Activated CD4-positive, alpha-beta T cell treated with anti-CD3 and anti-CD28 coated beads, Interleukin-2, amount 50 U/mL, for 1 hour (primary cell): Measurements from ENCODE around the gene GFY.
A peak's percentile ranks its signal among the peaks of the same experiment; 100 is the strongest.

Source experiments
- DNase-seq: peaks from one replicate; pipeline ENCODE4 v3.0.0-alpha.2; 2020

GFY gene

DNA sequence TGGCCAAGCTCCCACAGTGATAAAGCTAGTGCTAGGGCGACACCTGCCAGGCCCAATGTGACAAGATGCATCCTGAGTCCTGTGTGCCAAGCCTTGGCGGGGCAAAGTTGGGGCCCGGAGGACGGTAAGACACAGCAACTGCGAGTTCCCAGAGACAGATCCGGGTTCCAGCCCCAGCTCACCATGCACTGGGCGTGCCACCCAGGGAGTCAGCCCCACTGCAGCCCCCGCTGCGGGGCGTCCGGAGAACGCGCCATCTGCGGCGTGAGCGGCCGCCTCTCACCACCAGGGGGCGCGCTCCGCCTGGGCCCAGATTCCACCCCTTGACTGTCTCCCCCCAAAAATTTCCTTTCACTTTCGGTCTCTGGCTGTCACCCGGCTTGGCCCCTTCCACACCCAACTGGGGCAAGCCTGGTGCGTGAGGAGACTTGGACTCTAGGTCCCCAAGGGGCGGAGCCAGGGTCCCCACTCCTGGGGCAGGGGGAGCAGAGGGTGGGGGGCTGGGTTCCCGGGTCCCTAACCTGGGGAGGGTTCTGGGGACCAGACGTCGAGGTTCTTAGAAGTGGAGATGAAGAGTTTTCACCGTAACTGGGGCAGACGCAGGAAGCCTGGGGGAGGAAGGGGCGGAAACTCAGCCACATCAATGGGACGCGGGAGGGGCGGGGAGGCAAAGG lies 48.8 kb downstream of the GFY start, which contains the start of gene FLT3LG:
Gene FLT3LG (plus strand): TSS at position 348 of the 674 bp plus-strand sequence. CDS start 425 bp downstream, outside the sequence.
- DNase-seq: peak; percentile 89

DNA sequence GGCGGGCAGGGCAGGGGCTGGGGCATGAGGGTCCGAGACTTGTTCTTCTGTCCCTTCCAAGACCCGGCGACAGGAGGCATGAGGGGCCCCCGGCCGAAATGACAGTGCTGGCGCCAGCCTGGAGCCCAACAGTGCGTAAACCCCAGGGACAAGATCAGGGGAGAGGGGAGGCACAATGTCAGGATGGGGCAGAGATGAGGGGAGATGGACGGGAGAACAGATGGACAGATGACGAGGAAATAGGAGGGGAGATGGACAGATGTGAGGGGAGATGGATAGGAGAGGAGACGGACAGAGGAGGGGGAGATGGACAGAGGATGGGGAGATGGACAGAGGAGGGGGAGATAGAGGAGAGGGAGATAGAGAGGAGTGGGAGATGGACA lies 49.3 kb downstream of the GFY start:
- no peak for DNase-seq

GRCh38 chr19:49475191-49475917 lies 50.2 kb downstream of the GFY start:
- no peak for DNase-seq

DNA sequence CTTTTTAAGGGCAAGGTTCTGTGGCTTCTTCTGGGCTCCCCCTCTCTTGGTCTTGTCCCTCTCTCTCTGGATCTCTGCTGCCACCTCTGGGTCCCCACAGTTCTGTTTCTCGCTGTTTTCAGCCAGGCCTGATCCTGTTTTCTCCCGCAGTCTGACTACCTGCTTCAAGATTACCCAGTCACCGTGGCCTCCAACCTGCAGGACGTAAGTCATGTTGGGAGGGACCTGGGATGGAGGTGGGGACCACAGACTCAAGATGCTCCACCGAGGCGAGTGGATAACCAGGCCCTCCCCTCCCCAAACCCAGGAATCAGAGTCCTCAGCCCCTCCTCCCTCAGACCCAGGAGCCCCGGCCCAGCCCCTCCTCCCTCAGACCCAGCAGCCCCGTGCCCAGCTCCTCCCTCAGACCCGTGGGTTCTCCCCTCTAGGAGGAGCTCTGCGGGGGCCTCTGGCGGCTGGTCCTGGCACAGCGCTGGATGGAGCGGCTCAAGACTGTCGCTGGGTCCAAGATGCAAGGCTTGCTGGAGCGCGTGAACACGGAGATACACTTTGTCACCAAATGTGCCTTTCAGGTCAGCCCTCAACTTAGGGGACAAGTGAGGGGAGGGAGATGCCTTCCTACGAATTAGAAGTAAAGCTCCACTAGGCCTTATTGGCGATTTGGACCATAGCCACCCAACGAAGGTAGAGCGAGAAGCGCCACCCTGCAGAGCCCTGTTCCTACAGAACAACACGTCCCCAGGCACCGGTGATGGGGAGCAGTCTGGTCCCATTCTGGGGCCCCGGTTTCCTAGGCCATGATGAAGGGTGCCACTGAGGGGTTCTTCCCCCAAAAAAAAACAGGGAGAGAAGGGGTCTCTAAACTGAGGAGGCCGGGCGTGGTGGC lies 51.0 kb downstream of the GFY start:
- DNase-seq: peak; percentile 70
